ENCODE results near the gene AKNA.

Gene AKNA

DNA sequence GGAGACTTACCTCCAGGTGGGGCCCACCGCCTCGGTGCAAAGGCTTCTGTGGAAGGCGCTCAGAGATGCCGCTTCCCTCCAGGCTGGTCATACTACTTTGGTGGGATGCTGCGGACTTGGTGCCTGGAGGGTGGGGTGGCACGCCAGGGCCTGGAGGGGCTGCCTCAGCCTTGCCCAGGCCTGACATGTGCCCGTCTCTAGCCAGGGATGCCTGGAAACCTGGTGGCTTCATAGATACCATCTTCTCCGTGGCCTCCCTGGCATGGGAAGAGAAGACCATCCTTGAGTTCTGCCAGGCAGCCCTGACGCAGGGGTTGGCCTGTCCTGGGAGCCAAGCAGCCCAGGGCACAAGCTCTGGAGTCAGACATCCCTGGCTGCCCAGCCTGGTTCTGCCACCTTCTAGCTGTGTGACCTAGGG is 29.9 kb downstream of the AKNA start:
- DNase-seq: no peak

DNA sequence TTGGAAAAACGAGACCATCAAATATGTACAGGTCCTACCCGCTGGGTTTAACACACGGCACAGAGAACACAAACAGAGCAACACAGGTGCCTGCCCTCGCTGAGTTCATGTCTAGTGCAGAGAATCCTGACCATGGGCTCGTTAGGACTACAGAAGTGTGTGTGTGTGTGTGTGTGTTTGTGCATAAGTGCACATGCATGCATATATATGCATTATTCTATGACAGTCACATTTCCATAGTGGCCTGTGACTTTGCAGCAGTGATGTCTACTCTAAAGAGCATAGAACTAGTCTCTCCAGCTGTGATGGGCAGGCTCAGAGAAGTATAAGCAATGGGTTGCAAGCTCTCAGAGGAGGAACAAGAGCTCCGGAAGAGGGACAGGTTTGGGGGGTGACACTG is 30.4 kb downstream of the AKNA start:
- DNase-seq: no peak

DNA sequence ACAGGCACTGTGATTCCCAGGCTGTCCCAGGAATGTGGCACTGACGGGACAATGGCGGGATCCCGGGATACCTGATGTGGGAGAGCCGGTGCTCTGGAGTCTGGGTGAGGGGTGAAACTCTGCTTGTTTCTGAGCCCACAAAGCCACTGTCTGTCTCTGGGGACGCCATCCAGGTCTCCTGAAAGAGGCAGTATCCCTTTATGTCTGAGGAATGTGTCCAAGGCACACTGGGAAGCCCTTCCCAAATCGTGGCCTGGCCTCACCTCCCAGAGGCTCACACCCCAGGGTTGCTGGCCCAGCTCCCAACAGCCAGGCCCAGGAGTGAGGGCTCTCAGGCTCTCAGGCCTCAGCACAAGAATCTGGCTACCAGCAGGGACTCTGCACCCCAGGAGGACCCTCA is 31.0 kb downstream of the AKNA start:
- no peak for DNase-seq

DNA sequence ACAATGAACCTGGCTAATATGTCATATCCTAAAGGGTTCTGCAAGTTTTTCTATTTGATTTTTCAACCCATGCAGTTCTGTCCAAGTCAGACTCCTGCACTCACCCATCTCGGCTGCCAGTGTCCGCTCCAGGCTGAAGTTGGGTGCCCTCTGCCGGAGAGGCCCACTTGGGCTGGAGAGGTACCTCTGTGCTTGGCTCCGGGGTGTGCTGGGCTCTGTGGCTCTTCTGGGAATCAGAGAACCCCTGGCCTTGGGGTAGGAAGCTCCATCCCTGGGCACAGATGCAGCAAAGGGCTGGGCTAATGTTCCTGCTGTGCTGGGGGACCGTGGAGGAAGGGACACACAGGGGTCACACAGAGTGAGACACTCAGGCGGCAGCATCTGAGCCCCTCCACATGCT is 32.0 kb downstream of the AKNA start:
- no peak for DNase-seq

DNA sequence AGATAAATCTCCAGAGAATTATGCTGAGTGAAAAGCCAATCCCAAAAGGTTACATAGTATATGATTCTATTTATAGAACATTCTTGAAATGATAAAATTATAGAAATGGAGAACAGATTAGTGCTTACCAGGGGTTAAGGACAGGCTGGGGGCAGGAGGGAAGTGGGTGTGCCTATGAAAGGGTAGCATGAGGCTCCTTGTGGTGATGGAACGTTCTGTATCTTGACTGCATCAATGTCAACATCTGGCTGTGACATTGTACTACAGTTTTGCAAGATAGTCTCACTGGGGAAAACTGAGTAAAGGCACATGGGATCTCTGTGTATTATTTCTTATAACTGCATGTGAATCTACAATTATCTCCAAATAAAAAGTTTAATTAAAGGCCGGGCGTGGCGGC is 35.9 kb downstream of the AKNA start:
- peak; percentile 9 to 36 (median 33) for DNase-seq

DNA sequence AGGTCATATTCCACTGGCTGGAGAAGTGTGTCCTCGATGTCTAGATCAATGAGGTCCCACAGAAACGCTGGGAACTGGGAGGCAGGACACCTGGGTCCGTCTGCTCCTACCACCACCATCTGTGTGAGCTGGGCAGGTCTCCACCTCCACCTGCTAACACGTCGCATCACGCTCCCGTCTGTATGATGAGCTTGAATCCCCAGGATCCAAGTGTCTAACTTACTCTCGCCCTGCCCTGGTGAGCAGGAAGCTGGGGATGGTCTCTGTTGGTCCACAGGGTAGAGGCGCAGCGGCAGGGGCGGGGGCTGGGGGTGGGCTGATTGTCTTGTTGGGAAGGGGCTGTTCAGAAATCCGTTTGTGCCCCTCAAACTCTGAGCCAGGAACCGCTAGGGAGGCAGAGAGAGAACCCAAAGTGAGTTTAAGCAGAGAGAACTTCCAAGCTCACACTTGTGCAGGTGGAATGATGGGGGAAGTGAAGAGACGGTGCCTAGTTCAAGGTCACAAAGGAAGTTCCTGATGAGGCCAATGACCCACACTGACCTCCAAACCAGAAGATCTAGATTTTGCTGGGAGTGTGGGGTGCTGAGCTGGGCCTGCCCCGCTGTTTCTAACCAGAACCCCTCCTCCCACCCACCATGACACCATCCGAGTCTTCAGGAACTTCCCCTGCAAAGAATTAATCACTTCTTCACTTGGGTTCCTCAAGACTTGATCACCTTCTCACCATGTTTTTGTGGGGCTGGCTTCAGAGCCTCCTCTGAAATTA is 37.0 kb downstream of the AKNA start:
- DNase-seq: peak; percentile 80 to 86 (median 83)

DNA sequence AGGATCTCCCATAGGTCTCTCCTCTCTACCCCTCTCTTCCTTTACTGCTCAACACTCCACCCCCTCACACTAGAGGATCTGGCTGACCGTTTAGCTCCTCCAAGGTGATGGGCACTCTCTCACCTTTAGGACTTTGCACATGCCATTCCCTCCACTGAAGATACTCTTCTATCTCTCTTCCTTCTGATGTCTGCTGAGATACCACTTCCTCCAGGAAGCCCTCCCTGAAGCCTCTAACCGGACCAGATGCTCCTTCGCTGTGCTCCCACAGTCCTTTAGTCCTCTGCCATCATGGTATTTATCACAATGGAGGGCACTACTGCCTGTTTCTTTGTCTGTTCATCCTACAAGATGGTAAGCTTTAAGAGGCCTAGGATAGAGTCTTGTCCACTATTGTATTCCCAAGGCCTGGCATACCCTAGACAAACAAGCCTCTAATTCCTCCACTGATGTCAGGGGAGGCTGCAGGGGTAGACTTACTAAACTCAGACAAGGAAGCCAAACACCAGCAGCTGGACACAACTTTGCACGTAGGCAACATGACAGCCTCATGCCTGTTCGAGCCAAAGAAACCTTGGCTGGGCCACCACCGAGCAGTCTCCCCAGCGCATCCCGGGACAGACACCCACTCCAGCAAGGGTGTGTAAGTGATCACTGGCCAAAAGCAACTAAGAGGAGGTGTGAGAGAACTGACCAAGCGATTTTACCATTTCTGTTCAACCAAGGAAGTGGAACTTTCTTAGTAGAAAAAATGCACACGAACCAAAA is 37.9 kb downstream of the AKNA start:
- DNase-seq: no peak

DNA sequence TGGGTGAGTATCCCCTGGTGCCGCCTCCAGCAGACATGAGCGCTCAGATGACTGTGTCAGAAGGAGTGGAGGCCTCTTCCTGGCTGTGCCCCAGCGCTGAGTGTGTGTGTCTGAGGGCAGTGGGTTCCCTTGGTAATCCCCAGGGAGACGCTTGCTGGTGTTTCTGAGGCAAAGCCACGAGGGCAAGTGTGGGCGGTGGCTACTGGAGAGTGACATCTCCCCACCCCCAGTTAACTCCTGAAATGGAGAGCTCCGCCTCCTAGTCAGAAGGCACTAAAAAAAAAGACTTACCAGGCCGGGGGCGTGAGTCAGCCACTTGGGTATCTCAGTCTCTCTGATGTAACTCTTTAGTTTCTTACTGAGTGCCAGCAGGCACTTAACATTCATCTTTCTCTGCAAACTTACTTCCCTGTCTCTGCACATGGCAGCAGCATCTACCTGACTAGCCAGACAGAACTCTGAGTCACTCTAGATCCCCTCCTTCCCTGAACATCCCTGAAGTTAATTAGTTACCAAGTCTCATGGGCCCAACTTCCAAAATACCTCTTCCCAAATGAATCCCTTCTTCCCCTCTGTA is 38.8 kb downstream of the AKNA start:
- peak; percentile 99 to 100 (median 99) for DNase-seq

DNA sequence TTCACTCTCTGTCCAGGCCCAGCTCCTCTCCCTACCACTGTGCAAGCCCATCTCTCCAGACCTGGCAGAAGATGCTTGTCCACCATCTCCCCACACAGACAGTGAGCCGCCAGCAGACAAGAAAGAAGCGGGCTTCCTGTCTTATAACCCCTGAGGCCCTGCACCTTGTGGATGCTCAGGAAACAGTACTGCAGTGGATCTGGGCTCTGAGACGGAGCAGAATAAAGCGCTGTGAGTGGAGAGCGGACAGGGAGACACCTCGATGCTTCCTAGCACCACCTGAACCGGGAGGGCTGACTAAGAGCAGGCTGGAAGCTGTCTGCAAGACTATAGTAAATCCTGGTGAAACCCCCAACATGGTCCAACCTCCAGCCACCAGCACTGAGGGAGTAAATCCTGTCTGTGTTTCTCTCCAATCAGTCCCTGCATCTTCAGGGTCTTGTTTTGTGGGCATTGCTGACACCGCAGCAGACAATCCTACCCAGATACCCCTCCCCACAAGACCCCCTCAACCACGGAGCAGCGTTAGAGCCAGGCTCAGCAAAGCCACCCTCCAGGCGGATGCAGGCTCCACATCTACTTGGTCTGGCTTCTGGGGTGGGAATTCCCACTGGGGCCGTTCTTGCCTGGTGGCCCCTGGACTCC is 39.4 kb downstream of the AKNA start:
- DNase-seq: no peak

DNA sequence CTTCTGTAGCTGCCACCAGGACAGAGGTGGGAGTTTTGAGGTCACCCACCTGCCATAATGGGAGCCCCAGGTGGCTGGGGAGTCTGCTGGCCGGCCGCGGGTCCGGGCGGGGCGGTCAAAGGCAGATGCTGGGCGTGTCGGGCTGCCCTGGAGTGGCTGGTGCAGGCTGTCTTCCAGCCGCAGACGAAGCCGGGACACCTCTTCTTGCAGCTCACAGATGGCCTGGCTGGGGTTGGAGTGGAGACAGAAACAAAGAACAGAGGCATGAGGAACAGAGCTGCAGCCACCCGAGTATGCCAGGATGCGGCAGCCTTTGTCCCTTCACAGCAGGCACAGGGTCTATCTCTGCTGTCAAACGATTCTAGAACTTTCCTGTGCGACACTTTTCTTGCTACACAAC is 40.1 kb downstream of the AKNA start:
- no peak for DNase-seq

DNA sequence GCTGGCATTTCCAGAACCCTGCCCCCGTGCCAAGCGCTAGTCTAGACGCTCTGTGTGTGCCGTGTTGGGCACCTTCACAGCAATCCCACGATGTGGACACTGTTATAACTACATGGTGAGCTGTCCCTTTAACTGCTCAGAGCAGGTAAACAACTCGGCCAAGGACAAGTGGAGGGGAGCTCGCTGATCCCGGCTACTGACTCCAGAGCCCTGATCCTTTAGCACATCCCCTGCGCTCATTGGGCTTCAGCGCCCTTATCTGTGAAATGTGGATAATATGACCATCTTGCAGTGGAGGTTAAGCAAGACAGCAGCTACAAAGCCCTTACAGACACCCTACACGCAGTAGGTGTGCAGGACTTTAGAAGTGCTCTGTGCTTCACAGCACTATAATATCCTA is 41.6 kb downstream of the AKNA start:
- DNase-seq: no peak

DNA sequence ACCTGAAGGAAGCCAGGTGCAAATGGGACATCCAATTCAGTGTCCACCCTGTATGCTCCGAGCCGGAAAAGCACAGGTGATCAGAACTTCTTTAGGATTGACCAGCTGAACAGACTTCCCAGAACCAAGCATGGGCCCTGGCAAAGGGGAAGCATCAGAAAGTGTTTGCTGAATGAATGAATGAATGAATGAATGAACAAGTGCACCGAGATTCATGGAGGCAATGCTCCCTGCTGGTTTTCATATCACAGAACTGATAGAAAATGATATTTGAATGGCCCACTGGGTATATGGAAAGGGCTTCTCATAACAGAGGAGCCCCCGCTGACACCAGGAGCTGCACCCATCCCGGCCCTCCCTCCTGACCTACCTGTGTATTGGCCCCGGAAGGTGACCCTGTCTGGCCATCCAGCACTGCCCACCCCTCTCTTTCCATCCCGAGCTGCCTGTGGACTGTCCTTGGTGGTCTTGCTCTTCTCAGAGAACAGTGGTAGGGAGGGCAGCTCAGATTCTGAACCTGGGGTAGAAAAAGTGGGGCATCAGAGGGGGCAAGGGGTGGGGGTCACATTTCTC is 42.2 kb downstream of the AKNA start:
- no peak for DNase-seq

DNA sequence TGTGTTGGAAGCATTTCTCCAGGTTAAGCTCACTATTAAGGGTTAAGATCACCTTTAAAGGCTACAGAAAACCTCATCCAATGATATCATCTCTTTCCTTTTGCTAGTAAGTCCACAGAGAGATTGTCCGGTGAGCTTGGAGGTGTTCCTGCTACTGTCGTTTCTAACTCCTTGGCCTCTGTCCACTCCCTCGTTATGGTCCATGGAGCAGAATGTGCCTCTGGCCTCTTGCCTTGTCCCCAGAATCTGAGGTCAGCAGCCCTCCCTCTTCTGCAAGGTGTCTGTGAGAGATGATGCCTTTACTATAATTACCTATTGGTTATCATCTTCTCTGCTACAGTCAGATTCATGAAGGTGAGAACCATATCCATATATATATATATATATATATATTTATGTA is 43.1 kb downstream of the AKNA start:
- no peak for DNase-seq

DNA sequence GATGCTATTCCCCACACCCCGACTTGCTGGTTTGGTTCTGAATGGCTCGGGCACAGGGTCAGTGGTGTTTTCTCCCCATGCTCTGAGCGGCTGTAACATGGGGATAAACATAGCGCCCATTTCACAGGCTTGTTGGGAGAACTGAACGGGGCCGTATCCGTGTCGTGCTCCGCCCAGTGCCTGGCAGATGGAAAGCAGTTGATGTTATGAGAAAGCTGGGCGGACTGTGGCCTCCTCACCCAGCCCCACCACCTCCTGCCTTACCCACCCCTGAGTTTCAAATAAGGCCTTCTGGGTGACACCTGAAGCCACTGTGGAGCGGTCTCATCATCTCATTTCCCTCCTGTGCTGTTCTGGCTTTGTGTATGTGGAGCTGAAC is 43.6 kb downstream of the AKNA start:
- no peak for DNase-seq

DNA sequence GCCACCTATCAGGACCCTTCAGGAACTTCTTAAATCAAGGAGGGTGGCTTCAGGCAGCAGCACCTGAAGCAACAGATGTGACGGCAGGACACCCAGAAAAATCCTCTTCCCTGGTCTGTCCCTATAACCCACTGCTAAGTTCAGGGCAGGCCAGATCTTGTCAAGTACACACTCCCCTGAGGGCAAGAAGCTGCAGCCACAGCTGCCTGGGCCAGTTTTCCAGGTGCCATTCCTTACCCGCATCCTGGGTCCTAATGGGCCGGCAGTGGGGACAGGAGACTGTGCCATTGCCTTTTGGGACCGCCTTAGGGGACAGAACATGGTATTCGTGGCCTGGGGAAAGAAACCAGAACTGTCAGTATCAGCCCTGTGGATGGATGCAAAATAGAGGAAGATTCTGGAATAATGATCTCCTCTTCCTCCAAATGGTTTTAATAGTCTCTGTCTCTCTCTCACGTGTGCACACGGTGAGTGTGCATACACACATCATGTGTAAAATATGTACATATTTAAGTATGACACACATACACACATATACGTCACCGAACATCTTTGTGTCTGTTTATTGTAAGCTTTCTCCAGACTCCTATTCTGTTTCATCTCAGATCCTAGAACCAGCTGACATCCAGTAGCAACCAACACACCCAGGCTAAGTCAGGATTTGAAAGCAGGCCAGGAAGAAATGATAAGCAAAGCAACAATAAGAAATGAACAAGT is 44.2 kb downstream of the AKNA start:
- no peak for DNase-seq

DNA sequence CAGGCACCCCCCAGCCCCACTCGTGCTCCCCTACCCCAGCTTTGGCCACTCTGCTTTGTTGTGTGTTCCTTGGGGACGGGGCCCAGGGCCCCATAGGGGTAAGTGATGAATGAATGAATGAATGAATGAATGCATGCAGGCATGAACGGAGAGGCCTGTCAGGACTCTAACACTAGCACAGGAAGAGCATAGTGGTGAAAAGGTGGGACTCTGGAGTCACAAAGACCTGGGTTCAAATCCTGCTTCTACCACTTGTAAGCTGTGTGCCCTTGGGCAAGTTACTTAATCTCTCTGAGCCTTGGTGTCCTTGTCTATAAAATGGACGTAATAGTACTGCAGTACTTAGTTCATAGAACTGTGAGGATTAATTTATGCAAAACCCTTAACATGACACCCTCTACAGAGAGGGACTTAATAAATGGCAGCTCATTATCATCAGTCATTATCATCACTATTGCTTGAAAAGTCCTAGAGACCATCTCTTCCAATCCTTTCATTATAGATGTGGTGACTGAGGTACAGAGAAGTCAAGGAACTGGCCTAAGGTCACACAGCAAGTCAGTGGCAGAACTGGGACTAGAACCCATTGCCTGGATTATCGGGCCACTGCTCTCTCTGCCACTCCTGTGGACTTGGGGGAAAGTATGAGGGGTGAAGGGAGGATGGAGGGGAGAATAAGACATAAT is 44.9 kb downstream of the AKNA start:
- DNase-seq: no peak

DNA sequence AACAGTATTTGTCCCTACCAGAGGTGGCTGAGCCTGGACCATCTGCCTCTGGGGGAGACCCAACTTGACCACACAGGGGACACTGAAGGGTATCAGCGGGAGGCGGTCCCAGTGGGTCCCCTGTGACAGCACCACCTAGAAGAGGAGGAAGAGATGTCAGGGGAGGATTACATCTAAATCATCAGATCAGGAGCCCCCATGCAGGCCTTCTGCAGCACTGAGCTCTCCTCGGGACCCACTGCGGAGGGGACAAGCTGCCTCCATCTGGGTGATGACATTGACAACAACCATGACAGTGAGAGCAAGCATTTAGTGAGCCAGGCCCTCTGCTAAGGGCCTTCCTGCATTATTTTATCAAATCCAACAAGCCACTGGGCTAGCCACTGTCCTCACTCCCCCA is 45.8 kb downstream of the AKNA start:
- no peak for DNase-seq

DNA sequence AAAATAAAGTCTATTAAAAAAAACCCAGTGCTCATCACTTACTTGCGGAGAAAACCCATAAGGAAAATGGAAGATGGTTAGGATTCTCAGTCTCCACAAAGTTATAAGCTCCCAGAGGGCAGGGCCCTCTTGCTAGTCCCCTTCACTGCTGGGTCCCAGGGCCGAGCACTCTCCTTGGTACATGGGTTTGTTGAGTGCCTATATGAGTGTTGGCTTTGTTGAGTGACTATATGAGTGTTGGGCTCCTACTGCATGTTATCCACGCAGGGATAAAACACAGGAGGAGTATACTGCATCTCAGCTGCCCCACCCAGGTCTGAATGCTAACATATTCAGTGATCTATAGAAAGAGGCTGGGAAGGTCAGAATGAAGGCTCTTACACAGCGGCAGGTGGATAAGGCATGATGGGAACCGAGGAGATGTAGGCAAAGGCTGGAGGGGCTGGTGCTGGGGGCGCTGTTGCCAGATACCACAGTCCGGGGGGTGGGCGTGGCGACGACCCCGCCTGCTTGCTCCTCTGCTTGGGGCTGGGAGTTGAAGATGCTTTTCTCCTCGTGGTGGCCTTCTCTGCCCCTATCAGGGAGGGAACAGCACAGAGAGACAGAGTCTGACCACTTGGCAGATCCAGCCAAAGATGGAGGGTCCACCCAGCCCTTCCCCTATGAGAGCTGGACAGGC is 46.5 kb downstream of the AKNA start:
- DNase-seq: no peak

DNA sequence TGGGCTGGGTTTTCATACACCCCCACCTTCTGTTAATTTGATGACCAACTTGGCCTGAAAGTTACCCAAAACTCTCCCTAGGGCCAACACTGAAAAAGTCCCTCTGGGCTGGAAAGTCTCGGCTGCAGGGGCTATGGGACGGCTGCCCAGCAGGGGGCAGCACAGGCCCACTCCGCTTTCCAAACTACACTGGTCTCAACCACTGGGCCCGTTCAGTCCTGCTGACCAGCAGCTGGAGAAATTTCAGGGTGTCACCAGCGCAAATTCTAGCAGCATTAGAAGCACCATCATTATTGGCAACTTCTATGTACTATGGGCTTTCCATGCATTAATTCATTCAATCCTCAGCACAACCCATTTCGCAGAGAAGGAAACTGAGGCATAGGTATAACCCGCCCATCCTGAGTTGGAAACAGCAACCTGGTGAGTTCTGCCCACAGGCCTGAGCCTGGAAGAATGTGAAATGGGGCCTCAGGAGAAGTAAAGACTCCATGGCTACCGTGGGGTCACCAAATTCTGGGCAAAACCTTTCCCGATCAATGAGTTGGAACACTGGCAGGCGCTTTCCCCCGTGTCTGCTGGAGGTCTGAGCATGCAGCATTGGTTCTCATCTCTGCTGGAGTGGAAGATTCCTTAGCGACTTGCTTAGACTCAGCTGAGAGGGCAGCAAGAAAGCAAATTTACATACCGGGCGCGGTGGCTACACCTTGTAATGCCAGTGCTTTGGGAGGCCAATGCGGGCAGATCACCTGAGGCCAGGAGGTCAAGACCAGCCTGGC is 48.5 kb downstream of the AKNA start:
- peak; percentile 82 to 91 (median 83) for DNase-seq

DNA sequence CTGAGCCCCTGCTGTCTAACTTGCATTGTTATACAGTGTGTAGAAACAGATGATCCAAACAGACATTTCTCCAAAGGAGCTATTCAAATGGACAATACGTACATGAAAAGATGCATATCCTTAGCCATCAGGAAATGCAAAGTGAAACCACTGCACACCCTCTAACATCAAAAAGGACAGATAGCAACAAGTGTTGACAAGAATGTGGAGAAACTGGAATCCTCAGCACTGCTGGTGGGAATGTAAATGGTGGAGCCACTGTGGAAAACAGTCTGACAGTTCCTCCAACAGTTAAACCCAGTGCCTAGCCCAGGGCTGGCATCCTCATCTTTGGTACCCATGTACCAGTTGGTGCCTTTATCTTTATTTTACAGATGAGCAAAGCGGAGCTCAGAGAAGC is 49.6 kb downstream of the AKNA start:
- DNase-seq: no peak
